HG03354 (cell line): ENCODE measurements around the gene ATP6V0A1.
A peak's percentile ranks its signal among the peaks of the same experiment; 100 is the strongest.
"Not testable (repeated sequence)": the region's sequence is repeated elsewhere in the genome, so short reads cannot be mapped to it uniquely, and the experiment has no call there.

Experiments used
- ATAC-seq: cut with Tn5 transposase; IDR thresholded peaks from one replicate; pipeline ENCODE4 v1.9.1; 2021; ENCODE audit warnings: mild to moderate bottlenecking; ENCODE audit not compliant: unreplicated experiment, poor library complexity, severe bottlenecking

The ATP6V0A1 gene

GRCh38 chr17:42536048-42536371 lies 77.3 kb downstream of the ATP6V0A1 start, which contains the start of gene NAGLU:
NAGLU (plus strand) TSS chr17:42536241; CDS start chr17:42536273, 32 bp downstream.
- peak; percentile 82 for ATAC-seq

GRCh38 chr17:42536372-42537155 lies 77.9 kb downstream of the ATP6V0A1 start:
- ATAC-seq, result peak; percentile 72

- no peak for ATAC-seq
These were observed 78.6 kb downstream of the ATP6V0A1 start for GRCh38 chr17:42537156-42537805.

GRCh38 chr17:42537826-42538451 lies 79.3 kb downstream of the ATP6V0A1 start:
- ATAC-seq, result no peak

GRCh38 chr17:42538482-42538881 lies 79.8 kb downstream of the ATP6V0A1 start:
- ATAC-seq, result no peak

GRCh38 chr17:42540558-42540957 lies 81.9 kb downstream of the ATP6V0A1 start:
- ATAC-seq, result not testable (repeated sequence)

GRCh38 chr17:42541041-42541833 lies 82.6 kb downstream of the ATP6V0A1 start:
- ATAC-seq, result no peak

GRCh38 chr17:42543190-42544079 lies 84.8 kb downstream of the ATP6V0A1 start:
- ATAC-seq, result no peak

- no peak for ATAC-seq
These were observed 86.2 kb downstream of the ATP6V0A1 start for GRCh38 chr17:42544874-42545283.

GRCh38 chr17:42545755-42546505 lies 87.3 kb downstream of the ATP6V0A1 start:
- ATAC-seq, result not testable (repeated sequence)

- no peak for ATAC-seq
These were observed 88.4 kb downstream of the ATP6V0A1 start for GRCh38 chr17:42547001-42547461.

GRCh38 chr17:42547698-42548069 lies 89.0 kb downstream of the ATP6V0A1 start:
- ATAC-seq, result no peak

- peak; percentile 71 for ATAC-seq
These were observed 89.6 kb downstream of the ATP6V0A1 start for GRCh38 chr17:42548070-42548837.

GRCh38 chr17:42548993-42549755 lies 90.5 kb downstream of the ATP6V0A1 start:
- no peak for ATAC-seq

- not testable (repeated sequence) for ATAC-seq
These were observed 94.1 kb downstream of the ATP6V0A1 start, which contains the start of gene HSD17B1 for GRCh38 chr17:42552736-42553135. HSD17B1 (plus strand) TSS chr17:42552923; CDS start chr17:42552934, 11 bp downstream.

GRCh38 chr17:42553161-42553818 lies 94.6 kb downstream of the ATP6V0A1 start:
- no peak for ATAC-seq
